NCI-H774 (cell line): ENCODE results near the gene ELOVL2.
"Not testable (repeated sequence)": the region's sequence is repeated elsewhere in the genome, so short reads cannot be mapped to it uniquely, and the experiment has no call there.

ENCODE experiments used
- DNase-seq: peaks from one replicate; lab custom pipeline; 2025; lab: John Stamatoyannopoulos, UW

The ELOVL2 gene

GRCh38 chr6:11021714-11022113 lies 22.4 kb downstream of the ELOVL2 start:
- DNase-seq, result no peak

- DNase-seq, result no peak
These were observed 23.1 kb downstream of the ELOVL2 start for GRCh38 chr6:11021003-11021402.

GRCh38 chr6:11018225-11018624 lies 25.9 kb downstream of the ELOVL2 start:
- no peak for DNase-seq

- DNase-seq, result no peak
These were observed 27.0 kb downstream of the ELOVL2 start for GRCh38 chr6:11017090-11017489.

- DNase-seq, result no peak
These were observed 27.7 kb downstream of the ELOVL2 start for GRCh38 chr6:11016452-11016851.

- DNase-seq, result no peak
These were observed 29.0 kb downstream of the ELOVL2 start for GRCh38 chr6:11015102-11015501.

- DNase-seq, result no peak
These were observed 30.4 kb downstream of the ELOVL2 start for GRCh38 chr6:11013721-11014070.

- DNase-seq, result no peak
These were observed 31.0 kb downstream of the ELOVL2 start for GRCh38 chr6:11012976-11013720.

- no peak for DNase-seq
These were observed 31.8 kb downstream of the ELOVL2 start for GRCh38 chr6:11012295-11012754.

- no peak for DNase-seq
These were observed 32.3 kb downstream of the ELOVL2 start for GRCh38 chr6:11011787-11012234.

GRCh38 chr6:11009353-11009752 lies 34.8 kb downstream of the ELOVL2 start:
- no peak for DNase-seq

GRCh38 chr6:11008821-11009220 lies 35.3 kb downstream of the ELOVL2 start:
- DNase-seq, result no peak

GRCh38 chr6:11007715-11008608 lies 36.1 kb downstream of the ELOVL2 start:
- DNase-seq, result no peak

- no peak for DNase-seq
These were observed 38.0 kb downstream of the ELOVL2 start for GRCh38 chr6:11006061-11006460.

GRCh38 chr6:11003297-11003696 lies 40.8 kb downstream of the ELOVL2 start:
- not testable (repeated sequence) for DNase-seq

- DNase-seq, result no peak
These were observed 41.9 kb downstream of the ELOVL2 start for GRCh38 chr6:11002176-11002575.

GRCh38 chr6:10999994-11000393 lies 44.1 kb downstream of the ELOVL2 start:
- no peak for DNase-seq

GRCh38 chr6:10995114-10995707 lies 48.9 kb downstream of the ELOVL2 start:
- no peak for DNase-seq

GRCh38 chr6:10993896-10994295 lies 50.2 kb downstream of the ELOVL2 start:
- no peak for DNase-seq

- DNase-seq, result no peak
These were observed 53.0 kb downstream of the ELOVL2 start for GRCh38 chr6:10991115-10991514.

- DNase-seq, result no peak
These were observed 54.5 kb downstream of the ELOVL2 start for GRCh38 chr6:10989587-10989986.

- not testable (repeated sequence) for DNase-seq
These were observed 59.1 kb downstream of the ELOVL2 start for GRCh38 chr6:10984959-10985358.

- no peak for DNase-seq
These were observed 62.7 kb downstream of the ELOVL2 start for GRCh38 chr6:10981409-10981808.
